CD1c-positive myeloid dendritic cell (primary cell): ENCODE measurements around the gene MICAL3.
"Not testable (repeated sequence)": the region's sequence is repeated elsewhere in the genome, so short reads cannot be mapped to it uniquely, and the experiment has no call there.

Experiments
- DNase-seq: peaks from one replicate; pipeline ENCODE4 v3.0.0-alpha.2; 2016; ENCODE audit errors: extremely low spot score

MICAL3 gene

GRCh38 chr22:17769013-17769715, 255.2 kb downstream of the MICAL3 start:
- peak; percentile 81 for DNase-seq

GRCh38 chr22:17767233-17768065, 256.9 kb downstream of the MICAL3 start:
- DNase-seq = peak; percentile 71

DNA sequence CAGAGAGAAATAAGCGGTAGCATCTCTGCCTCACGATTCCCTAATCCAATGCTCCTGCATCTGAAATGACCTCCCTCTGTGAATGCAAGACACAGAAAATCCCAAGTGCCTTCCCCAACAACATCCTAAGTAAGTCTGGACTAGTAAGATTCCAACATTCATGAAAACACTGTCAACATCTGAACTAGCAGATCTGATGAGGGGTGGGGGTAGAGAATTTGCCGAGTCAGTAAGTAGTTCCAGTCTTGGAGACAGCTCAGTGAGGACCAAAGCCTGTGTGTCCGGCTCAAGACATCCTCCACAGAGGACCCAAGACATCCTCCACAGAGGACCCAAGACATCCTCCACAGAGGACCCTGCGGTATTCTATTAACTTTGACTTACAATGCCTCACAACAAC, 259.5 kb downstream of the MICAL3 start:
- not testable (repeated sequence) for DNase-seq

DNA sequence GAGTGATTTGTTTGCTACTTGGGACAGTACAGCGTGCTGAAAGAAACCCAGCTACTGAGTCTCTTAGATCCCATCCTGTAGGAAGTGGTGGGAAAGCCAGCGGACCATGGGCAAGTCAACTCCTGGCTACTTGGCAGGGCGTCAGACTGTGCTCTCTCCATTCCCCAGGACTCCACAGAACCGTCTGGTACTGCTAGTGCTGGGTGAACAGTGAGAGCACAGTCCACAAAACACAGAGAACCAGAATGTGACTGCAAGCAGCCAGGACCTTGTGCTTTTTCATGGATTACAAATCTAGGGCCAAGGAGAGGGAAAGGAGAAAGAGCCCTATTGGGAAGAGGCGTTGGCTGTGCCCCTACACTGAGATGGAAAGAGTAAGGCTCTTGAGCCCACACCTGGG, 260.3 kb downstream of the MICAL3 start:
- DNase-seq = no peak

DNA sequence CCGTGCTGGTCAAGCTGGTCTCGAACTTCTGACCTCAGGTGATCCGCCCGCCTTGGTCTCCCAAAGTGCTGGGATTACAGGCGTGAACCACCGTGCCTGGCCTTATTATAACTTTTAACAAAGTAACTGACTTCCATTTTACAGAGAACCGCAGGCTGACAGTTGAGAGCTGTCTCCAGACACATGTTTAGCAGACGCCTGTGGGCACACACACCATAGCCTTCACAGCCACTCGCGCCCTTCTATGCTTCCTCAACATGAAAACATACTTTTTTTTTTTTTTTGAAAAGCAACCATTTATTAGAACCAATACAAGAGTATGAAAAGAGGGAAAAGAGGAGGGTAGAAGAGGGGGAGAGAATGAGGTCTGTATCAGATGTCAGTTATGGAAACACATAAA, 260.9 kb downstream of the MICAL3 start:
- DNase-seq = not testable (repeated sequence)

- no peak for DNase-seq
These were observed 263.2 kb downstream of the MICAL3 start for GRCh38 chr22:17761138-17761488.

- peak; percentile 37 for DNase-seq
These were observed 270.0 kb downstream of the MICAL3 start for GRCh38 chr22:17754233-17754925.

DNA sequence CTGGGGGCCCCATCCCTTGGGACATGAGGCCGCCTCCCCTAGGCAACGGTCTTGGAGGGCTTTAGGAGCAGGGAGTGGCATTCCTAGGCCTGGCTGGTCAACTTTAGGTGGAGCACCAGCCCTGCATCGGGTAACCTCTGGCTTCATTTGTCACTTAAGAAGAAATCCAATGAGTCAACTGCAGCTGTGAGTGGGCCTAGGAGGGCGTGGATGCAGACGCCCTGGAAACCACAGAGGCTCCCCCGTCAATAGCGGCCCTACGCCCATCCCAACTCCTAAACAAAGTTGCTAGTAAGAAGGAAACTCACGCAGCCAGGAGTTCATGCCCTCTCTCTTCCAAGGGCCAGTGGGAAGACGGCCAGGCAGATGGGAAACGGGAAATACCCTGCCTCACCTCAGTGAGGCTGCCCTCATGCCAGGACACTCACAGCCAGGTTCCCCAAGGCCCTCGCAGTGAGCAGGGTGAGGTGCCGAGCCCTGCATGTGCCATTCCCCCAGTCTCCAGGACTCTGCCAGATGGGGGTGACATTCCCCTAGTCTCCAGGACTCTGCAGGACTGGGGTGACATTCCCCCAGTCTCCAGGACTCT, 270.9 kb downstream of the MICAL3 start:
- DNase-seq = peak; percentile 88

DNA sequence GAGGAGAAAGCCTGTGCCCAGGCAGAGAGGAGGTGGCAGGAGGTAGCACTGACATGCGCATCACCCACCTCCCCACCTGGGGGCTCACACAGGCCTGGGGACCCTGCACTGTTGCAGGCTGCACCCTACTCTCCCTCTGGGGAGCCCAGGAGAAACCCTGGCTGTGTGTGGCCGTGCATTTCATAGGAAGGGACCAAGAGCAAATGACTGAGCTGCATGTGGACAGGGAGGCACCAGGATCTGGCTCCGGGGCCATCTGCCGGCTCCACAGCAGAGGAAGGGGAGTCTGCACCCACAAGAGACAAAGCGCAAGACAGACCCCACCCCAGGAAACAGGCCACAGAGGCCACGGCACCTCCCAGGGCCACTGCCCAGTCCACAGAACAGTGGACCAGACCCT, 272.8 kb downstream of the MICAL3 start:
- no peak for DNase-seq

- no peak for DNase-seq
These were observed 274.6 kb downstream of the MICAL3 start for GRCh38 chr22:17749605-17750395.

DNA sequence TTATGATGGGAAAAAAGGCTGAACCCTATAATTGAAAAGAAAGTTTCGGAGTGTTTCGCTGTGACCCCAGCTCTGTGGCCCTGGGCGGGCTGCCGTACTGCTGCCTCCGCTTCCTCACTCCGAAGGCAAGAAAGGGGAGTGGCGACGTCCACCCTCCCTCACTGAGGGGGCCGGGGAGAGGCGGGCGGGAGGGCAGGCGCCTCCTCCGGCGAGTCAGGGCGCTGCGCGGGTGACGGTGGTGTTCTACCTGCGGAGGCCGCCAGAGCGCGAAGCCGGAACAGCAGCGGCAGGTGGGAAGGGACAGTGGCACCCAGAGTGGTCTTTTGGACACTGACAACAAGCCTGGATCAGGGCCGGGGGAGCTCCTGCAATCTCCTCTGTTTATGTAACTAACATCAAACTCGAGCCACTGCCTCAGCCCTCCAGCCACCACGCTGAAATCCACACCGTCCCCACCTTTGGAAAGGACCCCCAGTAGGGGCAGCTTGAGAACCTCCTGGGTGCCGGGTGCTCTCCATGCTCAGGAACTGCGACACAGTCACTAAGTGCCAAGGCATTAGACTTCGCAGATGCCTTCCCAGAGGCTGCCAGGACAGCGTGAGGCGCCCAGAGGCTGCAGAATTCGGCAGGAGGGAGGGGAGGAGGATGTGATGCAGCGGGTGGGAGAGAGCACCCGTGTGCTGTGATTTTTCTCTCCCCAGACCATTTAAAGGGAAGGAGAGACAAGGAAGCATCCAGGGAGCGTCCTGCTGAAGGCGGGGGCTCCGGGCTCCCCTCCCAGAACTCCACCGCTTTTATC, 275.6 kb downstream of the MICAL3 start:
- no peak for DNase-seq

GRCh38 chr22:17746916-17747315, 277.4 kb downstream of the MICAL3 start:
- no peak for DNase-seq

DNA sequence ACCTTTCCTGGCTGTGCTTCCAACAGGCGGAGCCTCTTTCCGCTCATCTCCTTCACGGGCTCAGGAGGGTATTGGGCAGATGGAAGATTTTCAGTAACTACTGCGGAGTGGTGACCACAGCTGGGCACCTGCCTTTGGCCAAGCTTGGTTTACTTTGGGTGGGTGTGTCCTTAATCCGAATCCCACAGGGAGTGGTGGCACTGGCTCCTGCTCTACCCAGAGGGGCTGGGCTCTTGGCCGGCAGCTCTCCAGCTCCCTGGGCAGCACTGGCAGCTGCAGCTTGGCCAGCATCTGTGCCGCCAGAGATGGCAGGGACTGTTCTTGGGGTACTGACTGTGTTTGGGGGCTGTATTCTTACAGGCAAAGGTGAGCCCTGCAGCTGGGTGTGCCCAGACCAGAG, 279.9 kb downstream of the MICAL3 start:
- DNase-seq = no peak

DNA sequence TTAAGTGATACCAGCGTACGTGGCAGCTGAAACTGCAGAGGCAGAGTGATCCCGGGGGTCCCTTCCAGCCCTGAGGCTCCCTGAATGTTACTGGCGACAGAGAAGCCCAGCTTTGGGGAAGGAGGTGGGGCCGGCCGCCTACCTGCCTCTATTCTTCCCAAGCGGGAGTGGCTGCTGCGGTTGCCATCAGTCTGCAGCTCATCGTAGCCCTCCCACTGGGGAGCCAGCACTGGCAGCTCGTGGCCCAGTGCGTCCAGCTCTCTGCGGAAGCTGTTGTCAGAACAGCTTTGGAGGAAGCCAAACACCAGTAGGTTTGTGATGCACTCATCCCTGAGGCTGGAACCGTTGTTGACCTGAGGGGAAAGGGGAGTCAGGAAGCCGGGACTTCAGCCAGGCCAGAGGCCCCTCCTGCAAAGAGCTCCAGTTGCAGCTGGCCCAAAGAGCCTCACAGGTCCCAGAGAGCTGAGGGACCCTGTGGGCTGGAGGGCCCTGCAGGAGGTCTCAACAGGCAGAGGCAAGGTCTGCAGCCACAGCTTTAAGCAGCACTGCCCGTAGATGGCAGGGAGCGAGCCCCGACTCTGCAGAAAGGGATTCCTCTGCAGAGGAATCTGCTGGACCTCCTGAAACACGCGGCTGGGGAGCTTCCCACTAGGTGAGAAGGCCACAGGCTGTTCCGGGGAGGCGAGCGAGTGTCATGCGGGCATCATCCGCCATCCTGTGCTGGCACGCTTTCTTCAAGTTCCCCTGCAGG, 280.5 kb downstream of the MICAL3 start:
- no peak for DNase-seq

DNA sequence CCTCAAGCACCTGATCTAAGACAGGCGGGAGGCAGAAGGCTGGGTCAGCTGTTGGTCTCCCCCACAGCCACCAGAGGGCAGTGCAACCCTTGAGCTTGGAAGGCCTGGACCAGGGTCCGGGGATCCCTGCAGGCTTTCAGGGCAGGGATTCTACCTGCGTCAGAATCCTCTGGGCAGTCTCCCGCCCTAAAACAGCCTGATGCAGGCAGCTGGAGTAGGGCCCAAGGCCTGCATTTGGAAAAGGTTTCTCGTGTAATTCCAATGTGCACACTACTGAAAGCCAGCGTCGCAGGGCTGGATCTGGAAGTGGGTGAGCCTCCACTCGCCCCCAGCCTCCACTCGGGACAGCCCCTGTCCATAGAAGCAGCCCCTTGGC, 281.8 kb downstream of the MICAL3 start:
- peak; percentile 70 for DNase-seq

GRCh38 chr22:17741866-17742526, 282.4 kb downstream of the MICAL3 start:
- no peak for DNase-seq

GRCh38 chr22:17739196-17739975, 285.0 kb downstream of the MICAL3 start:
- no peak for DNase-seq

DNA sequence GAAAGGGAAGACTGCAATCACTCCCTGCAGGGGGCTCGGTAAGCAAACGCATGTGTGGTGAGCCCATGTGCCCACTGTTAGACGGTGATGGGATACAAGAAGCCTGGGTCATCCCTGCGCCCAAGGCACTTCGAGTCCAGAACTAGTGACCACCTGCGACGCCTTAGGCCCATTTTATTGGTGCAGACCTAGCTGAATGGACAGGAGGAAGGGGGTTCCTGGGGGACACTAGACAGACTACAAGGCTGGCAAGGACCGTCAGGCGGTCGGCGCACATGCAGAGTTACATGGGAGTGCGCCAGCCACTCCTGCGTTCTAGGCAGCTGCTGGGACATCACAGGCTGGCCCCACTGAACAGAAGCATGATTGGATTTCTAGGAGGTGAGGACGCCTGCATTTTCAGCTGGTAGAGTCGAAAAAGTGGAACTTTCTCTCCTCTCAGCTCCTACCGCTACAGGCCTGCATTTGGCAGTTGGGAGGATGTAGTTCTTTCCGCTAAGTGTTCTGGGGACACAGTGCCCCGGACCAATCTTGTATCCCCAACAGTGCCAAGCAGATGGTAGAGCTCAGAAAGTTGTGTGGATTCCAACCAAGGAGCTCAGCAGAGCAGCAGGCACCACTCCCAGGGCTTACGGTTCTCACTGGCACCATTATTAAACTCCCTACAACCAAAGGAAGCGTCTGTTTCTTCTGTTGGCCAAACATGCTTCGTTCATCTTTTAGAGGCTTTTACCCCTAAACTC, 285.8 kb downstream of the MICAL3 start:
- DNase-seq = no peak
